Measurements from ENCODE around the gene RGS9. TPM values are rescaled to one million over a fixed set of nuclear protein-coding genes. Genes with fewer than 3 reads are reported as not detected.
"Not testable (repeated sequence)": the region's sequence is repeated elsewhere in the genome, so short reads cannot be mapped to it uniquely, and the experiment has no call there.

Gene RGS9
- total RNA-seq, 1 experiment from 2014 or later: 1.8 TPM

DNA sequence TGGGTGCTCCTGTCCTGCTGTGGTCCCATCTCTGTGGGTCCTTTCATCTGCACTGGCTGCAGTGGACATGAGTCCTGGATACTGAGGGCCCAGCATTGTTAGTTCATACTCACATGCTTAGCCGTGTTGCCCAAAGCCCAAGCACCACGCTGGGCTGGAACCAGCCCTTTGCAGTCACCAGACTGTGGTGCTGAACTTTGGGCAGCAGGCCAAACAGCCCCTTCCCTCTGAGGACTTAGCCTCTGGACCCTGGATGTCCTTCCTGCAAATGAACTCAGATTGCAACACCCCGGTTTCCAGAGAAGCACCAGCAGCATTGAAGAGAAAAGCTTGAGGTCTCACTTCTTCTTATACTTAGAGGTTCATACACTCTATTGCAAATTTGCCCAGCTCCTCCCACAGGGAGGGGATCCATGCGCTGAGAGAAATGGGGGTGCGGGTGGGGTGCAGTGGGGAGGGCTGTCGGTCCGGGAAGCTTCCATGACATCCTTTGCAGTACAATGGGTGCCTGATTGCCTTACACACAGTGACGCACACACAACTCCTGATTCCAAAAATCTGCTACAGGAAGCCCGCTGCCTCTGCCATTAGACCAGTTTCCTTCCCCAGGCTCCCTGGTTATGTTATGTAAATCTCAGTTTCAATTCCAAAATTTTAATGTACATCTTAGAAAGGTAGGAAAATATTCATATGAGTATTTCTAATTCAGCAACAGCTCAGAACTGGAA, 65.8 kb downstream of the RGS9 start:
- H3K9me3 ChIP-seq (ENCODE audit: low read depth, low read length, poor library complexity, severe bottlenecking): no peaks in the 10 kb centered on the region

DNA sequence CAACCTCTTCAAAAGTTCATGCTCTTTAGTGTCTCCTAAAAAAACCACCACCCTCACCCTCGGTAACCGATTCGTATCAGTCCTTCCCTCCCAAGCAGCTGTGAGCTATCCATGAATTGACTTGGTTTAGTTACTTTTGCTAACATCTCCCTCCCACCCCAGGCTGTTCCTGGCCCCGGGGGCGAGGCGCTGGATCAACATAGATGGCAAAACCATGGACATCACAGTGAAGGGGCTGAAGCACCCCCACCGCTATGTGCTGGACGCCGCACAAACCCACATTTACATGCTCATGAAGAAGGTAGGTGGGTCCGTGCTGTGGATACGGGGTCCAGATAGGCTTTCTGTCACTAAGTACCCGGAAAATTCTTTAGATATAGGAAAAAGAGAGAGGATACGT, 66.8 kb downstream of the RGS9 start:
- Histone ChIP-seq H3K9me3 (ENCODE audit: low read depth, low read length, poor library complexity, severe bottlenecking) (no peaks in the 10 kb centered on the region), H3K4me1 (ENCODE audit: insufficient read depth, low read length, poor library complexity, severe bottlenecking) (no peaks in the 10 kb centered on the region), H3K27me3 (replicated peaks; ENCODE audit: insufficient read depth, low read depth, low read length, poor library complexity) (peaks cover 15% of the 10 kb centered on the region), H3K36me3 (ENCODE audit: insufficient read depth, low read length, poor library complexity, severe bottlenecking) (no peaks in the 10 kb centered on the region), H3K27ac (ENCODE audit: low read depth, low read length, poor library complexity, severe bottlenecking) (no peak overlapping the region), H3K4me3 (ENCODE audit: low read depth, low read length, poor library complexity, severe bottlenecking) (no peak overlapping the region)
- no peak for TF ChIP-seq EZH2 (IDR thresholded peaks at IDR 0.05; ENCODE audit: borderline replicate concordance, low read depth, low read length, poor library complexity, severe bottlenecking)
- TF ChIP-seq, protein P1, sequence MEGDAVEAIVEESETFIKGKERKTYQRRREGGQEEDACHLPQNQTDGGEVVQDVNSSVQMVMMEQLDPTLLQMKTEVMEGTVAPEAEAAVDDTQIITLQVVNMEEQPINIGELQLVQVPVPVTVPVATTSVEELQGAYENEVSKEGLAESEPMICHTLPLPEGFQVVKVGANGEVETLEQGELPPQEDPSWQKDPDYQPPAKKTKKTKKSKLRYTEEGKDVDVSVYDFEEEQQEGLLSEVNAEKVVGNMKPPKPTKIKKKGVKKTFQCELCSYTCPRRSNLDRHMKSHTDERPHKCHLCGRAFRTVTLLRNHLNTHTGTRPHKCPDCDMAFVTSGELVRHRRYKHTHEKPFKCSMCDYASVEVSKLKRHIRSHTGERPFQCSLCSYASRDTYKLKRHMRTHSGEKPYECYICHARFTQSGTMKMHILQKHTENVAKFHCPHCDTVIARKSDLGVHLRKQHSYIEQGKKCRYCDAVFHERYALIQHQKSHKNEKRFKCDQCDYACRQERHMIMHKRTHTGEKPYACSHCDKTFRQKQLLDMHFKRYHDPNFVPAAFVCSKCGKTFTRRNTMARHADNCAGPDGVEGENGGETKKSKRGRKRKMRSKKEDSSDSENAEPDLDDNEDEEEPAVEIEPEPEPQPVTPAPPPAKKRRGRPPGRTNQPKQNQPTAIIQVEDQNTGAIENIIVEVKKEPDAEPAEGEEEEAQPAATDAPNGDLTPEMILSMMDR (conservative IDR thresholded peaks at IDR 0.05; ENCODE audit: low read depth, low read length): no peak
- ChIA-PET CTCF (no interaction called here), POLR2A (ENCODE audit: low non-redundant PET) (no interaction called here)
- intact Hi-C loops (cut with micrococcal nuclease; ENCODE audit: unreplicated experiment): loop anchor here (10.0 kb wide), 1 partner anchor 779 kb away; no protein-coding TSS in a partner anchor
- no peak for DNase-seq (ENCODE audit: low spot score)
- BruUV-seq (replicated peaks): no TSS peak

More for the DNA sequence above, 65.8 kb downstream of the RGS9 start:
- Histone ChIP-seq H3K27ac (ENCODE audit: low read depth, low read length, poor library complexity, severe bottlenecking) (no peak overlapping the region), H3K36me3 (ENCODE audit: insufficient read depth, low read length, poor library complexity, severe bottlenecking) (no peaks in the 10 kb centered on the region), H3K27me3 (replicated peaks; ENCODE audit: insufficient read depth, low read depth, low read length, poor library complexity) (peaks cover 15% of the 10 kb centered on the region), H3K4me3 (ENCODE audit: low read depth, low read length, poor library complexity, severe bottlenecking) (no peak overlapping the region), H3K4me1 (ENCODE audit: insufficient read depth, low read length, poor library complexity, severe bottlenecking) (no peaks in the 10 kb centered on the region)
- ChIA-PET POLR2A (ENCODE audit: low non-redundant PET) (no interaction called here), CTCF (no interaction called here)
- no peak for DNase-seq (ENCODE audit: low spot score)
- TF ChIP-seq, protein P1 (conservative IDR thresholded peaks at IDR 0.05; ENCODE audit: low read depth, low read length): no peak
- TF ChIP-seq EZH2 (IDR thresholded peaks at IDR 0.05; ENCODE audit: borderline replicate concordance, low read depth, low read length, poor library complexity, severe bottlenecking): no peak
- no TSS peak for BruUV-seq (replicated peaks)
- intact Hi-C loops (cut with micrococcal nuclease; ENCODE audit: unreplicated experiment): loop anchor here (10.0 kb wide), 1 partner anchor 778 kb away; no protein-coding TSS in a partner anchor

DNA sequence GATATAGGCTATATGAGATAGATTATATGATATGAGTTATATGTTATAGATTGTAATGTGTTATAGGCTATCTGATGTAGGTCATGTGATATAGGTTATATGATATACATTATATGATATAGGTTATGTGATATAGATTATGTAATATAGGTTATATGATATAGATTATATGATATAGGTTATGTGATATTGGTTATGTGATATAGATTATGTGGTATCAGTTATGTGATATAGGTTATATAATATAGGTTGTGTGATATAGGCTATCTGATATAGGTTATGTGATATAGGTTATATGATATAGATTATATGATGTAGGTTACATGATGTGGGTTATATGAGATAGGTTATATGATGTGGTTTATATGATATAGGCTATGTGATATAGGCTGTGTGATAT, 68.5 kb downstream of the RGS9 start:
- POLR2A ChIA-PET (ENCODE audit: low non-redundant PET): no interaction called here
- H3K27ac ChIP-seq (ENCODE audit: low read depth, low read length, poor library complexity, severe bottlenecking): no peak overlapping the region
- H3K4me1 ChIP-seq (ENCODE audit: insufficient read depth, low read length, poor library complexity, severe bottlenecking): no peaks in the 10 kb centered on the region
- CTCF ChIA-PET: no interaction called here
- intact Hi-C loops (cut with micrococcal nuclease; ENCODE audit: unreplicated experiment): loop anchor here (10.0 kb wide), 1 partner anchor 781 kb away; no protein-coding TSS in a partner anchor
- no peaks in the 10 kb centered on the region for H3K9me3 ChIP-seq (ENCODE audit: low read depth, low read length, poor library complexity, severe bottlenecking)
- no peaks in the 10 kb centered on the region for H3K36me3 ChIP-seq (ENCODE audit: insufficient read depth, low read length, poor library complexity, severe bottlenecking)
- TF ChIP-seq, protein P1 (conservative IDR thresholded peaks at IDR 0.05; ENCODE audit: low read depth, low read length): no peak
- TF ChIP-seq EZH2 (IDR thresholded peaks at IDR 0.05; ENCODE audit: borderline replicate concordance, low read depth, low read length, poor library complexity, severe bottlenecking): no peak
- H3K4me3 ChIP-seq (ENCODE audit: low read depth, low read length, poor library complexity, severe bottlenecking): no peak overlapping the region
- DNase-seq (ENCODE audit: low spot score): no peak
- H3K27me3 ChIP-seq (replicated peaks; ENCODE audit: insufficient read depth, low read depth, low read length, poor library complexity): peaks cover 15% of the 10 kb centered on the region
- no TSS peak for BruUV-seq (replicated peaks)

DNA sequence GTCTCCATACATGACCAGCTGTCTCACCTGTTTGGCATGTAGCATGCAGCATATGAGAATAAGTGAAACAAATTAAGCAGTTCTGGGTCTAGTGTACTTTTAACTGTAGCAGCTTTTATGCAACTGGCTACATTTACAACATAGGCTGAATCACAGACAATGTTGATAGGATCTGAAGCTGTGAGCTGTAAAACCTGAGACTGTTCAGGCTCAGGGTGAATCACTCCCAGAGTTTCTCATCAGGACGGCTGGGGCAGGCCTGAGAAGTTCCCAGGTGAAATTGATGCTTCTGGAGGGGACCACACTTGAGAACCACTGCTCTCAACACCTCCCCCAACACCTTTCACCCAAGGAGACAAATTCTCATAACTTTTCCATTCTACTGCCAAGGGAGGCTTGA, 70.3 kb downstream of the RGS9 start:
- POLR2A ChIA-PET (ENCODE audit: low non-redundant PET); BruUV-seq (replicated peaks); H3K36me3 ChIP-seq (ENCODE audit: insufficient read depth, low read length, poor library complexity, severe bottlenecking); DNase-seq (ENCODE audit: low spot score); H3K4me3 ChIP-seq (ENCODE audit: low read depth, low read length, poor library complexity, severe bottlenecking); CTCF ChIA-PET; H3K4me1 ChIP-seq (ENCODE audit: insufficient read depth, low read length, poor library complexity, severe bottlenecking); H3K27ac ChIP-seq (ENCODE audit: low read depth, low read length, poor library complexity, severe bottlenecking); H3K9me3 ChIP-seq (ENCODE audit: low read depth, low read length, poor library complexity, severe bottlenecking): not testable (repeated sequence)
- intact Hi-C loops (cut with micrococcal nuclease; ENCODE audit: unreplicated experiment): loop anchor here (10.0 kb wide), 1 partner anchor 783 kb away; no protein-coding TSS in a partner anchor
- peaks cover 19% of the 10 kb centered on the region for H3K27me3 ChIP-seq (replicated peaks; ENCODE audit: insufficient read depth, low read depth, low read length, poor library complexity)
